SK-N-SH treated with all-trans-retinoic acid at 6 μM for 48 hours (cell line): ENCODE measurements around the gene ZG16.
"Not testable (repeated sequence)": the region's sequence is repeated elsewhere in the genome, so short reads cannot be mapped to it uniquely, and the experiment has no call there.

Experiments used
- ARNTL ChIP-seq: fragments of 450-650 bp; formaldehyde crosslinking; IDR thresholded peaks from 2 replicates; pipeline ENCODE4 v1.5.0; 2020; ENCODE audit warnings: low read depth, mild to moderate bottlenecking, moderate library complexity, borderline replicate concordance
- ESRRG ChIP-seq: fragments of 250-450 bp; sonication (Bioruptor Pico); IDR thresholded peaks from 2 replicates; pipeline ENCODE4 v1.6.1; 2021; ENCODE audit warnings: mild to moderate bottlenecking
- PATZ1 ChIP-seq: fragments of 250-450 bp; sonication (Bioruptor Pico); IDR thresholded peaks from 2 replicates; pipeline ENCODE4 v1.8.0; 2020; ENCODE audit warnings: mild to moderate bottlenecking, moderate library complexity, borderline replicate concordance
- POU6F1 ChIP-seq: fragments of 250-450 bp; sonication (Bioruptor Pico); IDR thresholded peaks from 2 replicates; pipeline ENCODE4 v1.8.0; 2021; ENCODE audit warnings: low read depth, mild to moderate bottlenecking, moderate library complexity, borderline replicate concordance

GRCh38 chr16:29748760-29749149 lies 29.3 kb upstream of the ZG16 start:
- TF ChIP-seq ESRRG; PATZ1; POU6F1 (CRISPR knock-in tag); ARNTL (CRISPR knock-in tag): not testable (repeated sequence)
